ENCODE measurements around the gene VPS54.
"Not testable (repeated sequence)": the region's sequence is repeated elsewhere in the genome, so short reads cannot be mapped to it uniquely, and the experiment has no call there.

Gene VPS54

DNA sequence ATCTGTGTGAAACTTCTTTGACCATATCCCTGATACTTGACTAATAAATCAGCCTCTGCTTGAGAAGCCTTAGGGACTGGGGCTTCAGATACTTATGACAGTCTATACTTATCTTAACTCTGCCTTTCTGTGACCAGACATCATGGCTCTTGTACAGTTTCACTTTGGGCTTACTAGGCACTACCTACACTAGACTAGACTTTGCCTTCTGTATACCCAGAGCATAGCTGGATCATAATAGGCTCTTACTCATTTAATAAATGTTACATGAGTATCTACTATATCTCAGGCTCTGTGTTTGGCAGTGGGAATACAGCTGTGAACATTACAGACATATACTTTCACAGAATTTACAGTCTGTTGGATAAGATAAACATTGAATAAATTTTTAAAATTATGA is 168.6 kb downstream of the VPS54 start:
- peaks cover 8% of the 10 kb centered on the region for H3K4me1 ChIP-seq (ENCODE audit: control insufficient read depth, insufficient read depth, low read length)
- no peak overlapping the region for H3K9ac ChIP-seq (ENCODE audit: low read length)
- no peak overlapping the region for H3K4me3 ChIP-seq (ENCODE audit: low read length)
- H3K27ac ChIP-seq (ENCODE audit: low read depth, low read length) = no peak overlapping the region
- no peaks in the 10 kb centered on the region for H3K27me3 ChIP-seq (ENCODE audit: control insufficient read depth, insufficient read depth, low read length)
- no peaks in the 10 kb centered on the region for H3K36me3 ChIP-seq (ENCODE audit: control insufficient read depth, insufficient read depth, low read length)

DNA sequence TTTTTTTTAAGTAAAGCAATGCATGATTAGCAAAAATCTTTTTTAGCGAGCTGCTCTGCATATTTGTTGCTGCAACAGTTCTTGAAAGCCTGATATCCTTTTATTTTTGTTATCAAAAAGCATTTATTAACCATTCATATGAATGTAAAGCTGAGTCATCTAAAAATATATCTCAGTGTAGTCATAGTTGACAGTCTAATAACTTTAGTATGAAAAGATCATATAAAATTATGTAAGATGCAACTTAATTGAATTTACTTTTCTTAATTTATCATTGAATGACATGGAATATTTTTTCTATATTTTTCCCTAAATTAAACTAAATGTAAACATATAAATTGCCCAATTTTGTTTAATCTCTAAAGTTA is 169.0 kb downstream of the VPS54 start:
- Histone ChIP-seq H3K4me3 (ENCODE audit: low read length) (no peak overlapping the region), H3K27me3 (ENCODE audit: control insufficient read depth, insufficient read depth, low read length) (no peaks in the 10 kb centered on the region), H3K27ac (ENCODE audit: low read depth, low read length) (no peak overlapping the region), H3K4me1 (ENCODE audit: control insufficient read depth, insufficient read depth, low read length) (peaks cover 8% of the 10 kb centered on the region), H3K9ac (ENCODE audit: low read length) (no peak overlapping the region), H3K36me3 (ENCODE audit: control insufficient read depth, insufficient read depth, low read length) (no peaks in the 10 kb centered on the region)

GRCh38 chr2:63849381-63850203 is 169.6 kb downstream of the VPS54 start:
- Histone ChIP-seq H3K27me3 (ENCODE audit: control insufficient read depth, insufficient read depth, low read length) (no peaks in the 10 kb centered on the region), H3K9ac (ENCODE audit: low read length) (no peak overlapping the region), H3K27ac (ENCODE audit: low read depth, low read length) (no peak overlapping the region), H3K4me1 (ENCODE audit: control insufficient read depth, insufficient read depth, low read length) (peaks cover 8% of the 10 kb centered on the region), H3K36me3 (ENCODE audit: control insufficient read depth, insufficient read depth, low read length) (no peaks in the 10 kb centered on the region), H3K4me3 (ENCODE audit: low read length) (no peak overlapping the region)

GRCh38 chr2:63847571-63847970 is 171.7 kb downstream of the VPS54 start:
- H3K4me3 ChIP-seq (ENCODE audit: low read length); H3K4me1 ChIP-seq (ENCODE audit: control insufficient read depth, insufficient read depth, low read length); H3K27me3 ChIP-seq (ENCODE audit: control insufficient read depth, insufficient read depth, low read length); H3K27ac ChIP-seq (ENCODE audit: low read depth, low read length); H3K9ac ChIP-seq (ENCODE audit: low read length); H3K36me3 ChIP-seq (ENCODE audit: control insufficient read depth, insufficient read depth, low read length): not testable (repeated sequence)

DNA sequence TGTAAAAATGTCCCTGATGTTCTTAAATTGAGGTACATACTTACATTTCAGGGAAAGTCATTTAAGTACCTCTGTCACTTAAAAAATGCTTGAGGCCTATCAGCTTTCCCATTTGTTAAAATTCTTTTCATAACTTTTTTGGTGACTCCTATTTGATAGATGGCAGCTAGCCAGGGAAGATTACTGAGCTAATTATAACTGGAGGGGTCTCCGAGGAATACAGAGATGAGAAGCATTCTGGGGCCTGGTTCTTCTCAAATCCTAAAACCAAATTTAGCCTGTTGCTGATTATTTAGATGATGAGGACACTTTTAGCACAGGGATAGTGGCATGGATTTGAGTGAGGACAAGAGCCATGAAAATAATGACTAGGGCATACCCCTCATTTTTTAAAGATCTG is 172.7 kb downstream of the VPS54 start:
- Histone ChIP-seq H3K9ac (ENCODE audit: low read length) (no peak overlapping the region), H3K4me3 (ENCODE audit: low read length) (no peak overlapping the region), H3K36me3 (ENCODE audit: control insufficient read depth, insufficient read depth, low read length) (no peaks in the 10 kb centered on the region), H3K27ac (ENCODE audit: low read depth, low read length) (no peak overlapping the region), H3K4me1 (ENCODE audit: control insufficient read depth, insufficient read depth, low read length) (peaks cover 8% of the 10 kb centered on the region), H3K27me3 (ENCODE audit: control insufficient read depth, insufficient read depth, low read length) (no peaks in the 10 kb centered on the region)

DNA sequence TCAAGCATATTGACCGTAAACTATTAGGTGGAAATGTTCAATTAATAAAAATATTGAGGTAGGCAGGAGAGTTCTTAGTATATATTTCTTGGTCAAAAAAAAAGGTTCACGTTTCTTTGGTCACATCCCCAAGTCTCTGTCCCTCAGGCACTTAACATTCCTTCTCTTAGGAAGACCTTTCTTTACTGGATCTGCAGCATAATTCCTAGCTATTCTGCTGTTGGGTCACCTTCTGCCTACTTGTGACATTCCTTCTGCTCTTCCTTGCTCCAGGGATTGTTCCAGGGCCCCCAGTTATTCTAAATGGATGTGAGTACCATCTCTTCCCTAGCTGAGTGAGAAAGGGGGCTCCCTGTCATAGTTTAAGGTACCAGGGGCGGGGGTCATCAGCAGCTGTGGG is 173.4 kb downstream of the VPS54 start:
- Histone ChIP-seq H3K4me3 (ENCODE audit: low read length) (peak overlapping the region; percentile 11), H3K36me3 (ENCODE audit: control insufficient read depth, insufficient read depth, low read length) (no peaks in the 10 kb centered on the region), H3K27ac (ENCODE audit: low read depth, low read length) (no peak overlapping the region)

GRCh38 chr2:63844616-63845015 is 174.6 kb downstream of the VPS54 start:
- no peak overlapping the region for H3K4me3 ChIP-seq (ENCODE audit: low read length)
- H3K27me3 ChIP-seq (ENCODE audit: control insufficient read depth, insufficient read depth, low read length) = no peaks in the 10 kb centered on the region
- H3K27ac ChIP-seq (ENCODE audit: low read depth, low read length) = no peak overlapping the region
- no peak overlapping the region for H3K9ac ChIP-seq (ENCODE audit: low read length)
- peaks cover 5% of the 10 kb centered on the region for H3K4me1 ChIP-seq (ENCODE audit: control insufficient read depth, insufficient read depth, low read length)
- H3K36me3 ChIP-seq (ENCODE audit: control insufficient read depth, insufficient read depth, low read length) = no peaks in the 10 kb centered on the region

More for the DNA sequence above, 173.4 kb downstream of the VPS54 start:
- Histone ChIP-seq H3K4me1 (ENCODE audit: control insufficient read depth, insufficient read depth, low read length) (peaks cover 8% of the 10 kb centered on the region), H3K27me3 (ENCODE audit: control insufficient read depth, insufficient read depth, low read length) (no peaks in the 10 kb centered on the region), H3K9ac (ENCODE audit: low read length) (no peak overlapping the region)

GRCh38 chr2:63843791-63844190 is 175.4 kb downstream of the VPS54 start:
- Histone ChIP-seq H3K9ac (ENCODE audit: low read length) (no peak overlapping the region), H3K36me3 (ENCODE audit: control insufficient read depth, insufficient read depth, low read length) (no peaks in the 10 kb centered on the region), H3K4me3 (ENCODE audit: low read length) (no peak overlapping the region), H3K27ac (ENCODE audit: low read depth, low read length) (no peak overlapping the region), H3K4me1 (ENCODE audit: control insufficient read depth, insufficient read depth, low read length) (no peaks in the 10 kb centered on the region), H3K27me3 (ENCODE audit: control insufficient read depth, insufficient read depth, low read length) (no peaks in the 10 kb centered on the region)

- H3K9ac ChIP-seq (ENCODE audit: low read length) = no peak overlapping the region
- no peaks in the 10 kb centered on the region for H3K4me1 ChIP-seq (ENCODE audit: control insufficient read depth, insufficient read depth, low read length)
- H3K27me3 ChIP-seq (ENCODE audit: control insufficient read depth, insufficient read depth, low read length) = no peaks in the 10 kb centered on the region
- H3K27ac ChIP-seq (ENCODE audit: low read depth, low read length) = no peak overlapping the region
- peak overlapping the region; percentile 97 for H3K4me3 ChIP-seq (ENCODE audit: low read length)
- no peaks in the 10 kb centered on the region for H3K36me3 ChIP-seq (ENCODE audit: control insufficient read depth, insufficient read depth, low read length)
These were observed 176.1 kb downstream of the VPS54 start for GRCh38 chr2:63843093-63843492.

DNA sequence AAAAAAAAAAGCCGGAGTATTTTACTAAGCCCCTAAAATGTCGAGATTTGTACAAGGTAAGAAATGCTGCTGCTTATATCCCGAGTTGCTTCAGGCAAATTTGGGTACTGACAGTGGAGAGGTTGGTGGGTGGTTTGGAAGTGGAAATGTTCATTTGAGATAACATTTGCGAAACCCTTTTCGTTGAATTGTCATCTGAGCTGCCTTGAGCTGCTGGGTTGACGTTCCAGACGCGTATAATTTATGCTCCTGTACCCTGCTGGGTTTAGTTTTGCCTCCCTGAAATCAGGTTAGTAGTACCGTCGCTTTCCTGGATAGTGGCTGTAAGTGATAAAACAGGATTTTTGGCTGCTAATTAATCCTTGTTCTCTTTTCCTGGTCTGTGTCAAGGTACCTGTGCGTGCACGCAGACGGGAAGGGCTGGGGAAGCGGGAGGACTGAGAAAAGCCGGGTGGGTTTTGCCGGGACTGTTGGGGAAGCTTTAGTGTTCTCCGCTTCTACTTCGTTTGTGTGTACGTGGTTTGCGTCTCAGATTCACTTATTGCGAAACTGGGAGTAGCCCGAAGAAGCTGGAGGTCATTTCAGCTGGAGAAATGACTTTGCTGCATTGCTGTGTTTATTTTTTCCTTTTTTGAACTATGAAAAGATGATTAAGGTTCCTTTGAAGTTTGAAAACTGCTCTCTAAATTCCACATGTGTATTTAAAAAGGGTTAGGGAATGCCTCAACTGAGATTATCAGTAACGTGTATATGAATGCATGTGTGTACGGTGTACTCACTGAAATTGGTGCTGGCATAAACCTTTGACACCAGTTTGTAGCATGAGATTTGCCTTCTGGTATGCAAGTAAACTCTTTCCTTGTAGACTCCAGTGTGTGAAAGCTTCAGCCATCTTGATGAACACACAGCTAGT is 176.8 kb downstream of the VPS54 start:
- peak overlapping the region; percentile 97 for H3K4me3 ChIP-seq (ENCODE audit: low read length)
- no peaks in the 10 kb centered on the region for H3K27me3 ChIP-seq (ENCODE audit: control insufficient read depth, insufficient read depth, low read length)
- H3K9ac ChIP-seq (ENCODE audit: low read length) = peak overlapping the region; percentile 26
- peak overlapping the region; percentile 12 for H3K27ac ChIP-seq (ENCODE audit: low read depth, low read length)
- H3K4me1 ChIP-seq (ENCODE audit: control insufficient read depth, insufficient read depth, low read length) = no peaks in the 10 kb centered on the region
- no peaks in the 10 kb centered on the region for H3K36me3 ChIP-seq (ENCODE audit: control insufficient read depth, insufficient read depth, low read length)

Measured in rectal smooth muscle tissue (tissue), 1 donor.